ENCODE data around the gene ABCD3.
"Not testable (repeated sequence)": the region's sequence is repeated elsewhere in the genome, so short reads cannot be mapped to it uniquely, and the experiment has no call there.

The ABCD3 gene

GRCh38 chr1:94416901-94417727 lies 1.1 kb upstream of the ABCD3 start:
- DNase-seq (ENCODE audit: low read depth), result no peak

- no peak for DNase-seq (ENCODE audit: low read depth)
Observed at GRCh38 chr1:94417728-94417977, 536 bp upstream of the ABCD3 start.

GRCh38 chr1:94418664-94419655 lies 771 bp downstream of the ABCD3 start:
- no peak for DNase-seq (ENCODE audit: low read depth)

GRCh38 chr1:94422115-94422820 lies 4.1 kb downstream of the ABCD3 start:
- no peak for DNase-seq (ENCODE audit: low read depth)

GRCh38 chr1:94425821-94426484 lies 7.8 kb downstream of the ABCD3 start:
- no peak for DNase-seq (ENCODE audit: low read depth)

- DNase-seq (ENCODE audit: low read depth), result not testable (repeated sequence)
Observed at GRCh38 chr1:94426485-94426870, 8.3 kb downstream of the ABCD3 start.

- DNase-seq (ENCODE audit: low read depth), result no peak
Observed at GRCh38 chr1:94428441-94428840, 10.3 kb downstream of the ABCD3 start.

GRCh38 chr1:94428927-94429528 lies 10.8 kb downstream of the ABCD3 start:
- not testable (repeated sequence) for DNase-seq (ENCODE audit: low read depth)

GRCh38 chr1:94430066-94430465 lies 11.9 kb downstream of the ABCD3 start:
- not testable (repeated sequence) for DNase-seq (ENCODE audit: low read depth)

GRCh38 chr1:94433866-94434265 lies 15.7 kb downstream of the ABCD3 start:
- no peak for DNase-seq (ENCODE audit: low read depth)

- no peak for DNase-seq (ENCODE audit: low read depth)
Observed at GRCh38 chr1:94434365-94435045, 16.3 kb downstream of the ABCD3 start.

GRCh38 chr1:94438692-94439276 lies 20.6 kb downstream of the ABCD3 start:
- DNase-seq (ENCODE audit: low read depth), result no peak

- no peak for DNase-seq (ENCODE audit: low read depth)
Observed at GRCh38 chr1:94440088-94440487, 21.9 kb downstream of the ABCD3 start.

- not testable (repeated sequence) for DNase-seq (ENCODE audit: low read depth)
Observed at GRCh38 chr1:94443067-94443466, 24.9 kb downstream of the ABCD3 start.

- DNase-seq (ENCODE audit: low read depth), result not testable (repeated sequence)
Observed at GRCh38 chr1:94444819-94445218, 26.6 kb downstream of the ABCD3 start.

GRCh38 chr1:94445733-94446132 lies 27.5 kb downstream of the ABCD3 start:
- not testable (repeated sequence) for DNase-seq (ENCODE audit: low read depth)

- DNase-seq (ENCODE audit: low read depth), result not testable (repeated sequence)
Observed at GRCh38 chr1:94446177-94446576, 28.0 kb downstream of the ABCD3 start.

- DNase-seq (ENCODE audit: low read depth), result not testable (repeated sequence)
Observed at GRCh38 chr1:94448741-94449140, 30.6 kb downstream of the ABCD3 start.

- DNase-seq (ENCODE audit: low read depth), result no peak
Observed at GRCh38 chr1:94456736-94457135, 38.5 kb downstream of the ABCD3 start.

- no peak for DNase-seq (ENCODE audit: low read depth)
Observed at GRCh38 chr1:94462606-94463005, 44.4 kb downstream of the ABCD3 start.

All from stimulated activated CD8-positive, alpha-beta memory T cell treated with anti-CD3 and anti-CD28 coated beads, Interleukin-7, amount 100 ng/mL, for 24 hours (primary cell).